Activated CD4-positive, alpha-beta T cell treated with anti-CD3 and anti-CD28 coated beads, Interleukin-2, amount 50 U/mL, for 16 hours (primary cell): ENCODE data around the gene C6orf163.
A peak's percentile ranks its signal among the peaks of the same experiment; 100 is the strongest.
"Not testable (repeated sequence)": the region's sequence is repeated elsewhere in the genome, so short reads cannot be mapped to it uniquely, and the experiment has no call there.

Source experiments
- DNase-seq: peaks from one replicate; pipeline ENCODE4 v3.0.0-alpha.2; 2020

The C6orf163 gene

GRCh38 chr6:87344731-87345130 lies at the start of gene C6orf163:
Gene C6orf163 (plus strand): TSS chr6:87344813. CDS start chr6:87345100, 287 bp downstream.
- DNase-seq = no peak

GRCh38 chr6:87297119-87297518 lies 47.5 kb upstream of the C6orf163 start:
- no peak for DNase-seq

- DNase-seq = not testable (repeated sequence)
Measured at GRCh38 chr6:87301277-87301676, 43.3 kb upstream of the C6orf163 start.

- DNase-seq = no peak
Measured at GRCh38 chr6:87308970-87309369, 35.6 kb upstream of the C6orf163 start.

- no peak for DNase-seq
Measured at GRCh38 chr6:87312860-87313259, 31.8 kb upstream of the C6orf163 start.

GRCh38 chr6:87315071-87315470 lies 29.5 kb upstream of the C6orf163 start:
- DNase-seq = no peak

- DNase-seq = no peak
Measured at GRCh38 chr6:87319271-87319987, 25.2 kb upstream of the C6orf163 start.

- DNase-seq = peak; percentile 87
Measured at GRCh38 chr6:87322304-87323212, 22.1 kb upstream of the C6orf163 start, which contains the start of gene SMIM8. Gene SMIM8 (plus strand): TSS chr6:87322588. CDS start chr6:87337032, 14,444 bp downstream.

- DNase-seq = not testable (repeated sequence)
Measured at GRCh38 chr6:87323880-87324279, 20.7 kb upstream of the C6orf163 start.

GRCh38 chr6:87330961-87331360 lies 13.7 kb upstream of the C6orf163 start:
- no peak for DNase-seq

- DNase-seq = no peak
Measured at GRCh38 chr6:87333033-87333432, 11.6 kb upstream of the C6orf163 start.

GRCh38 chr6:87333591-87334181 lies 10.9 kb upstream of the C6orf163 start:
- DNase-seq = no peak

- DNase-seq = no peak
Measured at GRCh38 chr6:87334683-87335082, 9.9 kb upstream of the C6orf163 start.

- no peak for DNase-seq
Measured at GRCh38 chr6:87336367-87336766, 8.2 kb upstream of the C6orf163 start.

- DNase-seq = no peak
Measured at GRCh38 chr6:87340230-87340629, 4.4 kb upstream of the C6orf163 start.

GRCh38 chr6:87341158-87341557 lies 3.5 kb upstream of the C6orf163 start:
- DNase-seq = no peak

GRCh38 chr6:87341899-87342298 lies 2.7 kb upstream of the C6orf163 start:
- DNase-seq = no peak

- DNase-seq = no peak
Measured at GRCh38 chr6:87342829-87343228, 1.8 kb upstream of the C6orf163 start.

- no peak for DNase-seq
Measured at GRCh38 chr6:87346700-87347099, 2.1 kb downstream of the C6orf163 start.

GRCh38 chr6:87349896-87350295 lies 5.3 kb downstream of the C6orf163 start:
- no peak for DNase-seq

GRCh38 chr6:87350516-87350915 lies 5.9 kb downstream of the C6orf163 start:
- DNase-seq = no peak

GRCh38 chr6:87351583-87351982 lies 7.0 kb downstream of the C6orf163 start:
- DNase-seq = no peak

GRCh38 chr6:87356181-87356580 lies 11.6 kb downstream of the C6orf163 start:
- DNase-seq = no peak
